Ishikawa (cell line): ENCODE data around the gene ZFP36L2.

Experiments used
- CEBPB ChIP-seq: IDR thresholded peaks from 2 replicates; pipeline ENCODE4 v1.6.1; 2012
- EGR1 ChIP-seq: IDR thresholded peaks from 2 replicates; pipeline ENCODE4 v1.6.1; 2012
- EP300 ChIP-seq: IDR thresholded peaks from 2 replicates; pipeline ENCODE4 v1.6.1; 2012; ENCODE audit warnings: borderline replicate concordance
- FOXM1 ChIP-seq: IDR thresholded peaks from 2 replicates; pipeline ENCODE4 v1.6.1; 2012; ENCODE audit warnings: low read depth, borderline replicate concordance
- RAD21 ChIP-seq: IDR thresholded peaks from 2 replicates; pipeline ENCODE4 v1.6.1; 2012; ENCODE audit warnings: low read depth
- TAF1 ChIP-seq: IDR thresholded peaks from 2 replicates; pipeline ENCODE4 v1.6.1; 2012; ENCODE audit warnings: low read depth, mild to moderate bottlenecking
- TCF12 ChIP-seq: IDR thresholded peaks from 2 replicates; pipeline ENCODE4 v1.6.1; 2012; ENCODE audit warnings: low read depth
- YY1 ChIP-seq: IDR thresholded peaks from 2 replicates; pipeline ENCODE4 v1.6.1; 2012; ENCODE audit warnings: low read depth
- ZBTB7A ChIP-seq: IDR thresholded peaks from 2 replicates; pipeline ENCODE4 v1.6.1; 2012; ENCODE audit warnings: low read depth
- TF ChIP-seq, protein P1 (sequence below): IDR thresholded peaks from 2 replicates; pipeline ENCODE4 v1.6.1; 2012; ENCODE audit warnings: low read depth, mild to moderate bottlenecking
- TF ChIP-seq, protein P2 (sequence below): IDR thresholded peaks from 2 replicates; pipeline ENCODE4 v1.6.1; 2012
- TF ChIP-seq, protein P3 (sequence below): IDR thresholded peaks from 2 replicates; pipeline ENCODE4 v1.6.1; 2012

DNA sequence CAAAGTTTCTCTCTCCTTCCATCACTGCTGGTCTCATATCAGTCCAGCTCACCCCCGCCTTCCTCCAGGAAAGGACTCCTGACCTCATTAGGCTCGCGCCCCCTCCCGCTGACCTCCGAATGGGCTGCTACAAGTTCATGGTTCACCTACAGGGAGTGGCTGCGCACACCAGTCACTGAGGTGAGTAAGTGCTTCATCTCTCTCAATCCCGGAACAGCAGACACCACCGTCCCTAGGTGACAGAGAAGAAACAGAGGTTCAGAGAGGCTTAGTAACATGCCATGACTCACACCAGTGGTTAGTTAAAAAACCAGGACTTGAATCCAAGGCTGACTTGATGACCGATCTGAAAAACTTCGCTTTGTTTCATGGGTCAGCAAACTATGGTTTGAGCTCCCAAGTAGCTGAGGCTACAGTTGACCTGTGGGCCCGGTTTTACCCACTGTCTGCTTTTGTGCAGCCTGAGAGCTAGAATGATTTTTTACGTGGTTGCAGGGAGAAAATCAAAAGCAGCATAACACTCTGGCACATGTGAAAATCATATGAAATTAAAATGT, 42.0 kb downstream of the ZFP36L2 start:
- no peak for TF ChIP-seq TAF1
- TF ChIP-seq CEBPB = no peak
- TF ChIP-seq, protein P1, sequence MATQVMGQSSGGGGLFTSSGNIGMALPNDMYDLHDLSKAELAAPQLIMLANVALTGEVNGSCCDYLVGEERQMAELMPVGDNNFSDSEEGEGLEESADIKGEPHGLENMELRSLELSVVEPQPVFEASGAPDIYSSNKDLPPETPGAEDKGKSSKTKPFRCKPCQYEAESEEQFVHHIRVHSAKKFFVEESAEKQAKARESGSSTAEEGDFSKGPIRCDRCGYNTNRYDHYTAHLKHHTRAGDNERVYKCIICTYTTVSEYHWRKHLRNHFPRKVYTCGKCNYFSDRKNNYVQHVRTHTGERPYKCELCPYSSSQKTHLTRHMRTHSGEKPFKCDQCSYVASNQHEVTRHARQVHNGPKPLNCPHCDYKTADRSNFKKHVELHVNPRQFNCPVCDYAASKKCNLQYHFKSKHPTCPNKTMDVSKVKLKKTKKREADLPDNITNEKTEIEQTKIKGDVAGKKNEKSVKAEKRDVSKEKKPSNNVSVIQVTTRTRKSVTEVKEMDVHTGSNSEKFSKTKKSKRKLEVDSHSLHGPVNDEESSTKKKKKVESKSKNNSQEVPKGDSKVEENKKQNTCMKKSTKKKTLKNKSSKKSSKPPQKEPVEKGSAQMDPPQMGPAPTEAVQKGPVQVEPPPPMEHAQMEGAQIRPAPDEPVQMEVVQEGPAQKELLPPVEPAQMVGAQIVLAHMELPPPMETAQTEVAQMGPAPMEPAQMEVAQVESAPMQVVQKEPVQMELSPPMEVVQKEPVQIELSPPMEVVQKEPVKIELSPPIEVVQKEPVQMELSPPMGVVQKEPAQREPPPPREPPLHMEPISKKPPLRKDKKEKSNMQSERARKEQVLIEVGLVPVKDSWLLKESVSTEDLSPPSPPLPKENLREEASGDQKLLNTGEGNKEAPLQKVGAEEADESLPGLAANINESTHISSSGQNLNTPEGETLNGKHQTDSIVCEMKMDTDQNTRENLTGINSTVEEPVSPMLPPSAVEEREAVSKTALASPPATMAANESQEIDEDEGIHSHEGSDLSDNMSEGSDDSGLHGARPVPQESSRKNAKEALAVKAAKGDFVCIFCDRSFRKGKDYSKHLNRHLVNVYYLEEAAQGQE = no peak
- no peak for TF ChIP-seq EP300
- TF ChIP-seq RAD21 = no peak
- TF ChIP-seq ZBTB7A = no peak
- no peak for TF ChIP-seq EGR1
- TF ChIP-seq FOXM1 = no peak
- TF ChIP-seq, protein P2, sequence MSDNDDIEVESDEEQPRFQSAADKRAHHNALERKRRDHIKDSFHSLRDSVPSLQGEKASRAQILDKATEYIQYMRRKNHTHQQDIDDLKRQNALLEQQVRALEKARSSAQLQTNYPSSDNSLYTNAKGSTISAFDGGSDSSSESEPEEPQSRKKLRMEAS = no peak
- TF ChIP-seq YY1 = no peak
- TF ChIP-seq TCF12 = no peak
- TF ChIP-seq, protein P3, sequence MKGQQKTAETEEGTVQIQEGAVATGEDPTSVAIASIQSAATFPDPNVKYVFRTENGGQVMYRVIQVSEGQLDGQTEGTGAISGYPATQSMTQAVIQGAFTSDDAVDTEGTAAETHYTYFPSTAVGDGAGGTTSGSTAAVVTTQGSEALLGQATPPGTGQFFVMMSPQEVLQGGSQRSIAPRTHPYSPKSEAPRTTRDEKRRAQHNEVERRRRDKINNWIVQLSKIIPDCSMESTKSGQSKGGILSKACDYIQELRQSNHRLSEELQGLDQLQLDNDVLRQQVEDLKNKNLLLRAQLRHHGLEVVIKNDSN = no peak
